Thoracic aorta (tissue), 2 donors: ENCODE measurements around the gene LRPPRC. TPM values are rescaled to one million over a fixed set of nuclear protein-coding genes. Genes with fewer than 3 reads are reported as not detected.
A peak's percentile ranks its signal among the peaks of the same experiment; 100 is the strongest.

Source experiments
- ATAC-seq: fragments of 150-250 bp; one replicate; pipeline ENCODE4 v1.8.0; 2017; ENCODE audit warnings: low read depth; ENCODE audit not compliant: insufficient number of reproducible peaks, low FRiP score
- DNase-seq: peaks from one replicate; pipeline ENCODE4 v3.0.0-alpha.2; 2020; ENCODE audit warnings: low spot score
- H3K27ac ChIP-seq, 2 donors: fragments of 200-600 bp; sonication (generic); 1 replicate in 1 of 2; 2 replicates in 1 of 2; pipeline ENCODE4 v1.5.1; 2016; ENCODE audit warnings: mild to moderate bottlenecking in 2 of 2, moderate library complexity in 2 of 2
- H3K27me3 ChIP-seq: fragments of 200-600 bp; sonication (generic); replicated peaks from 2 replicates; pipeline ENCODE4 v1.6.0; 2016; ENCODE audit warnings: mild to moderate bottlenecking; ENCODE audit not compliant: insufficient read depth
- H3K36me3 ChIP-seq: fragments of 200-600 bp; sonication (generic); one replicate; pipeline ENCODE4 v1.5.1; 2016
- H3K4me1 ChIP-seq, 2 donors: fragments of 200-600 bp; sonication (generic); 1 replicate in 1 of 2; 2 replicates in 1 of 2; pipeline versions ENCODE4 v1.5.1 to v1.6.0; 2016; ENCODE audit warnings: low read depth in 2 of 2, mild to moderate bottlenecking in 1 of 2; ENCODE audit not compliant: control insufficient read depth in 1 of 2
- H3K4me3 ChIP-seq: fragments of 200-600 bp; sonication (generic); 2 replicates; pipeline ENCODE4 v1.5.1; 2016; ENCODE audit warnings: mild to moderate bottlenecking
- H3K9me3 ChIP-seq: fragments of 200-600 bp; sonication (generic); 2 replicates; pipeline ENCODE4 v1.5.1; 2016
- total RNA-seq, 2 donors: library from RNA; depleted of rRNA; stranded (reverse); fragments of >200 nt; gene quantifications; one replicate each; pipeline versions ENCODE4 v1.1.0 to v1.2.3, GENCODE V29; 2016
- TF ChIP-seq, protein P1 (sequence below): fragments of 200-600 bp; sonication (generic); IDR thresholded peaks from one replicate; pipeline ENCODE4 v1.5.1; 2019; ENCODE audit warnings: antibody characterized with exemption

Gene LRPPRC
- total RNA-seq, 2 donors from 2014 or later, result 37.0 to 55.4 TPM

DNA sequence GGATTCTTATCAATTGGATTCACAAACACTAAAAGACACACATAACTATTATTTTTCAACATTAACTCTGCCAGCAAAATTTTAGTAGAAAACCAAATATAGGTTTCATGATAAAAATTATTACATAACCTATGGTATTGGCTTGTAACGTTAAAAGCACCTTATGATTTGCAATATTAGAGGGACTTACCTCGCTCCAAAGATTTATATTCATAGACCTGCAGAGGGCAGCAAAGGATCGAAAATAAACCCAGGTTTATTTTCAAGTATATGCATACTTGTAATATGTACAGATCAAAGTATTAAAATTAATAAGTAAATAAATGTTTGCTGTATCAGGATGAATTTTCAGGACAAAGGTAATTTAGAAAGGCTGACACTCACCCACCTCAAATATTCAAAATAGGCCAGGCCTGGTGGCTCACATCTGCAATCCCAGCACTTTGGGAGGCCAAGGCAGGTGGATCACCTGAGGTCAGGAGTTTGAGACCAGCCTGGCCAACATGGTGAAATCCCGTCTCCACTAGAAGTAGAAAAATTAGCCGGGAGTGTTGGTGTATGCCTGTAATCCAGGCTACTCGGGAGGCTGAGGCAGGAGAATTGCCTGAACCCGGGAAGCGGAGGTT, 45.3 kb downstream of the LRPPRC start:
- Histone ChIP-seq H3K27ac (no peak overlapping the region), H3K36me3 (peaks cover 31% of the 10 kb centered on the region), H3K27me3 (no peaks in the 10 kb centered on the region), H3K9me3 (no peaks in the 10 kb centered on the region), H3K4me3 (no peak overlapping the region), H3K4me1 (no peaks in the 10 kb centered on the region)
- TF ChIP-seq, protein P1, sequence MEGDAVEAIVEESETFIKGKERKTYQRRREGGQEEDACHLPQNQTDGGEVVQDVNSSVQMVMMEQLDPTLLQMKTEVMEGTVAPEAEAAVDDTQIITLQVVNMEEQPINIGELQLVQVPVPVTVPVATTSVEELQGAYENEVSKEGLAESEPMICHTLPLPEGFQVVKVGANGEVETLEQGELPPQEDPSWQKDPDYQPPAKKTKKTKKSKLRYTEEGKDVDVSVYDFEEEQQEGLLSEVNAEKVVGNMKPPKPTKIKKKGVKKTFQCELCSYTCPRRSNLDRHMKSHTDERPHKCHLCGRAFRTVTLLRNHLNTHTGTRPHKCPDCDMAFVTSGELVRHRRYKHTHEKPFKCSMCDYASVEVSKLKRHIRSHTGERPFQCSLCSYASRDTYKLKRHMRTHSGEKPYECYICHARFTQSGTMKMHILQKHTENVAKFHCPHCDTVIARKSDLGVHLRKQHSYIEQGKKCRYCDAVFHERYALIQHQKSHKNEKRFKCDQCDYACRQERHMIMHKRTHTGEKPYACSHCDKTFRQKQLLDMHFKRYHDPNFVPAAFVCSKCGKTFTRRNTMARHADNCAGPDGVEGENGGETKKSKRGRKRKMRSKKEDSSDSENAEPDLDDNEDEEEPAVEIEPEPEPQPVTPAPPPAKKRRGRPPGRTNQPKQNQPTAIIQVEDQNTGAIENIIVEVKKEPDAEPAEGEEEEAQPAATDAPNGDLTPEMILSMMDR, result peak; percentile 10
- ATAC-seq (no peak), DNase-seq (no peak)

DNA sequence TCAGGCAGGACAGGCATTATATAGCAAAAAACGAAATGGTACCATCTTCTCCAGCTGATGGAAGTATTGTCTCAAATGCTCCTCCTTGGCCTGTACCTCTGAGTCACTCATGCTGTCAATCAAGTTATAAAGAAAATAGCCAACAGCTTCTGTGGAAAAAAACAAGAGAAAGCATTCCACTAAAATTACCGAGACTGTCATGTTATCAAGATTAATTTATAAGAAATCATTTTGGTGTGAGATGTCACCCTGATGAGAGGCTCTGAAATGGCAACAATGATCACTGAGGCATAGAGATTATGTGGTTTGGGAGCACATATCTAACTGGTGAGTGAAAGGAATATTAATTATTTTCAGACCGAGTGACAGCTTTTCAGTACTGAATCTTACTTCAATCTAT, 47.4 kb downstream of the LRPPRC start:
- TF ChIP-seq, protein P1, result no peak
- H3K36me3 ChIP-seq, result peaks cover 30% of the 10 kb centered on the region
- H3K9me3 ChIP-seq, result no peaks in the 10 kb centered on the region
- DNase-seq, result no peak
- H3K4me3 ChIP-seq, result no peak overlapping the region
- H3K4me1 ChIP-seq, result no peaks in the 10 kb centered on the region
- H3K27me3 ChIP-seq, result no peaks in the 10 kb centered on the region
- no peak for ATAC-seq
- no peak overlapping the region for H3K27ac ChIP-seq

DNA sequence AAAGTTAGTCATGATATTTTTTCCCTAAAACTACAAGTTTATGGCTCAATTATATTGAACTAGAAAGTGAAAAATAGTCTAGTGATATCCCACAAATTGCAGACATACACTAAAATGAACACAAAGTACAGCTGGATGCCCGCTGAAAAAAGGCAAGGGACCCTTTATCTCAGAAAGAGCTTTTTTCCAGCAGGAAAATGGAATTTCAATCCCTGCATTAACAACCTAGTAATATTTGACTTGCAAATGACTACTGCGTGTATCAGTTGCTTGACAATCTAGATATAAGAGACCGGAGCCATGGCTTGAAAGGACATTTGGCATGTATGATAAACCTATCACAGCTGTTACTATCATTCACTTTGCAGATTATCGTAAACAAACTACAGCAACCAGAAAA, 49.1 kb downstream of the LRPPRC start:
- Histone ChIP-seq H3K36me3 (peaks cover 30% of the 10 kb centered on the region), H3K4me3 (no peak overlapping the region), H3K4me1 (no peaks in the 10 kb centered on the region), H3K27me3 (no peaks in the 10 kb centered on the region), H3K9me3 (no peaks in the 10 kb centered on the region), H3K27ac (no peak overlapping the region)
- TF ChIP-seq, protein P1, result no peak
- no peak for DNase-seq
- ATAC-seq, result no peak

DNA sequence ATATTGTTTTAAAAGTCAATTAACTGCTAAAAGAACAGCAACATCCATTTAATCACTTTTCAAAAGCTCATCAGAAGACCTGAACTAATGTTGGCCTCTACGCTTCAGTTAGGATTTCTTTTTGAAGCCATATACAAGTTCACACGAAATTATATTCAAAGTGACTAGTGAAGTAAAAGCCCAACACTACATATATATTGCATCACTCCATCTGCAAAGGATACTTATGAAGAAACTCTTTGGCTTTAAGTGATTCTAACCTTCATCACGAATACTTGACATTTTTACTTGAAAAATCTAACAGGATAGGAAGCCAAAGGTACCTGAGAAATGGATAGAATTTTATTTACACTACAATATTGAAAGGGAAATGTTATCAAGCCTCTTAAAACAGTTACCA, 50.4 kb downstream of the LRPPRC start:
- TF ChIP-seq, protein P1, result no peak
- Histone ChIP-seq H3K4me3 (no peak overlapping the region), H3K27ac (no peak overlapping the region), H3K27me3 (no peaks in the 10 kb centered on the region), H3K36me3 (peaks cover 30% of the 10 kb centered on the region), H3K4me1 (no peaks in the 10 kb centered on the region), H3K9me3 (no peaks in the 10 kb centered on the region)
- DNase-seq (no peak), ATAC-seq (no peak)

DNA sequence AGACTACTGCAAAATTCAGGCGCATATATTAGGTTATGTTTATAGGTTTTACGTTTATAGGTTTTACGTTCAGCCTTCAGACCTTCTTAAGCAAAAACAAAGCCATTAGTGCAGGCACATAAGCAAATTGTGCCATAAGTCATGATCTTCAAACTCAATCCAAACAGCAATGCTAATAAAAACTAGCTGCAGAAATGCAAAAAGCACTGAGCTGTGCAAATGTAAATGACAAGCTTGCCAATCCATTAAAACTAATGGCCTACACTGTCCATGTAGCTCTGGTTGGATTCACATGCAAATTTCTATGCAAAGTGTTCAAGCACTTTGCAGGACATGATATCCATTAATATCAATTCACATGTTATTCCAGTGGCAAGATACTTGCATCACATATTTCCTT, 50.9 kb downstream of the LRPPRC start:
- H3K4me1 ChIP-seq, result no peaks in the 10 kb centered on the region
- no peaks in the 10 kb centered on the region for H3K27me3 ChIP-seq
- no peak overlapping the region for H3K27ac ChIP-seq
- no peak for ATAC-seq
- no peaks in the 10 kb centered on the region for H3K9me3 ChIP-seq
- TF ChIP-seq, protein P1, result no peak
- H3K4me3 ChIP-seq, result no peak overlapping the region
- DNase-seq, result no peak
- H3K36me3 ChIP-seq, result peaks cover 32% of the 10 kb centered on the region
